Suprapubic skin (tissue), 4 donors: ENCODE results near the gene ZNF646.

ENCODE experiments used
- POLR2A ChIP-seq, 2 donors: fragments of 450-650 bp; IDR thresholded peaks; one replicate each; pipeline ENCODE4 v1.6.1; 2017; ENCODE audit warnings: antibody characterized with exemption in 2 of 2, mild to moderate bottlenecking in 2 of 2, moderate library complexity in 2 of 2
- POLR2AphosphoS5 ChIP-seq, 3 donors: sonication (generic); formaldehyde crosslinking; IDR thresholded peaks; one replicate each; pipeline ENCODE4 v1.6.1; 2017; ENCODE audit warnings: antibody characterized with exemption in 3 of 3
- TF ChIP-seq, protein P1 (sequence below), 2 donors: fragments of 200-600 bp in 1 of 2; fragments of 450-650 bp in 1 of 2; sonication (generic) in 1 of 2; IDR thresholded peaks; one replicate each; pipeline ENCODE4 v1.5.1; 2016 to 2019; ENCODE audit warnings: antibody characterized with exemption in 2 of 2, mild to moderate bottlenecking in 1 of 2, moderate library complexity in 1 of 2

- TF ChIP-seq, protein P1, sequence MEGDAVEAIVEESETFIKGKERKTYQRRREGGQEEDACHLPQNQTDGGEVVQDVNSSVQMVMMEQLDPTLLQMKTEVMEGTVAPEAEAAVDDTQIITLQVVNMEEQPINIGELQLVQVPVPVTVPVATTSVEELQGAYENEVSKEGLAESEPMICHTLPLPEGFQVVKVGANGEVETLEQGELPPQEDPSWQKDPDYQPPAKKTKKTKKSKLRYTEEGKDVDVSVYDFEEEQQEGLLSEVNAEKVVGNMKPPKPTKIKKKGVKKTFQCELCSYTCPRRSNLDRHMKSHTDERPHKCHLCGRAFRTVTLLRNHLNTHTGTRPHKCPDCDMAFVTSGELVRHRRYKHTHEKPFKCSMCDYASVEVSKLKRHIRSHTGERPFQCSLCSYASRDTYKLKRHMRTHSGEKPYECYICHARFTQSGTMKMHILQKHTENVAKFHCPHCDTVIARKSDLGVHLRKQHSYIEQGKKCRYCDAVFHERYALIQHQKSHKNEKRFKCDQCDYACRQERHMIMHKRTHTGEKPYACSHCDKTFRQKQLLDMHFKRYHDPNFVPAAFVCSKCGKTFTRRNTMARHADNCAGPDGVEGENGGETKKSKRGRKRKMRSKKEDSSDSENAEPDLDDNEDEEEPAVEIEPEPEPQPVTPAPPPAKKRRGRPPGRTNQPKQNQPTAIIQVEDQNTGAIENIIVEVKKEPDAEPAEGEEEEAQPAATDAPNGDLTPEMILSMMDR (IDR thresholded peaks at IDR 0.05): no peak
- no peak for TF ChIP-seq POLR2AphosphoS5 (IDR thresholded peaks at IDR 0.05)
- TF ChIP-seq POLR2A (IDR thresholded peaks at IDR 0.05): no peak
These were observed 37.8 kb downstream of the ZNF646 start for GRCh38 chr16:31111881-31112466.
